GM21717 (cell line): ENCODE data around the gene RNASE13.
"Not testable (repeated sequence)": the region's sequence is repeated elsewhere in the genome, so short reads cannot be mapped to it uniquely, and the experiment has no call there.

Experiments used
- ATAC-seq: cut with Tn5 transposase; IDR thresholded peaks from one replicate; pipeline ENCODE4 v1.9.1; 2021; ENCODE audit warnings: mild to moderate bottlenecking, moderate library complexity; ENCODE audit not compliant: unreplicated experiment

The RNASE13 gene

GRCh38 chr14:21023817-21024584, 10.6 kb downstream of the RNASE13 start:
- ATAC-seq = no peak

- ATAC-seq = no peak
Observed at GRCh38 chr14:21023174-21023573, 11.4 kb downstream of the RNASE13 start.

- ATAC-seq = no peak
Observed at GRCh38 chr14:21022686-21023085, 11.9 kb downstream of the RNASE13 start.

GRCh38 chr14:21020977-21021545, 13.5 kb downstream of the RNASE13 start:
- ATAC-seq = no peak

- ATAC-seq = no peak
Observed at GRCh38 chr14:21019366-21019765, 15.2 kb downstream of the RNASE13 start.

- no peak for ATAC-seq
Observed at GRCh38 chr14:21018781-21019180, 15.8 kb downstream of the RNASE13 start.

GRCh38 chr14:21018286-21018685, 16.3 kb downstream of the RNASE13 start:
- no peak for ATAC-seq

GRCh38 chr14:21017528-21018245, 16.9 kb downstream of the RNASE13 start:
- ATAC-seq = no peak

- ATAC-seq = no peak
Observed at GRCh38 chr14:21016413-21017190, 18.0 kb downstream of the RNASE13 start.

GRCh38 chr14:21015312-21015711, 19.3 kb downstream of the RNASE13 start:
- ATAC-seq = no peak

- ATAC-seq = no peak
Observed at GRCh38 chr14:21014761-21015190, 19.8 kb downstream of the RNASE13 start.

GRCh38 chr14:21011136-21011535, 23.5 kb downstream of the RNASE13 start:
- ATAC-seq = no peak

- ATAC-seq = not testable (repeated sequence)
Observed at GRCh38 chr14:21009721-21010120, 24.9 kb downstream of the RNASE13 start.

- no peak for ATAC-seq
Observed at GRCh38 chr14:21003788-21004346, 30.7 kb downstream of the RNASE13 start.

- no peak for ATAC-seq
Observed at GRCh38 chr14:21001218-21001617, 33.4 kb downstream of the RNASE13 start.

GRCh38 chr14:20999591-20999990, 35.0 kb downstream of the RNASE13 start:
- no peak for ATAC-seq

GRCh38 chr14:20998674-20999366, 35.8 kb downstream of the RNASE13 start, which contains the start of gene SLC39A2:
TSS of gene SLC39A2 (plus strand) at chr14:20999293. CDS start at chr14:20999447, 154 bp downstream.
- ATAC-seq = no peak

GRCh38 chr14:20998139-20998538, 36.5 kb downstream of the RNASE13 start:
- no peak for ATAC-seq

GRCh38 chr14:20997564-20997963, 37.0 kb downstream of the RNASE13 start:
- no peak for ATAC-seq

GRCh38 chr14:20997115-20997514, 37.5 kb downstream of the RNASE13 start:
- no peak for ATAC-seq
